CD4-positive, alpha-beta T cell (primary cell): ENCODE measurements around the gene PLEKHG4B. TPM values are rescaled to one million over a fixed set of nuclear protein-coding genes. Genes with fewer than 3 reads are reported as not detected.

Experiments used
- ATAC-seq: fragments of 200-7000 bp; cut with Tn5 transposase; one replicate; pipeline ENCODE4 v1.10.0; 2022; ENCODE audit warnings: mild to moderate bottlenecking; ENCODE audit not compliant: poor library complexity
- CTCF ChIA-PET: fragments of 350-600 bp; sonication (Branson Sonifier 250); formaldehyde crosslinking; loops from one replicate; lab custom pipeline; 2021; ENCODE audit warnings: antibody characterized with exemption, inconsistent platforms; lab: Charles Lee
- POLR2A ChIA-PET: fragments of 350-600 bp; sonication (Branson Sonifier 250); formaldehyde crosslinking; loops from one replicate; lab custom pipeline; 2021; ENCODE audit warnings: antibody characterized with exemption, inconsistent platforms; lab: Charles Lee
- DNase-seq, 14 experiments: peaks; one replicate each; pipeline ENCODE4 v3.0.0-alpha.2; 2013 to 2020; ENCODE audit warnings: mixed read lengths in 2 of 14
- H3K27ac ChIP-seq, 2 donors: one replicate each; pipeline versions ENCODE4 v1.5.1 to v1.7.0; 2013; ENCODE audit warnings: low read length in 2 of 2, low read depth in 1 of 2, mild to moderate bottlenecking in 1 of 2
- H3K27me3 ChIP-seq, 2 experiments: 1 replicate in 1 of 2; 2 replicates in 1 of 2; pipeline versions ENCODE4 v1.6.1 to v1.7.0; 2013; ENCODE audit warnings: low read length in 2 of 2, control low read depth in 1 of 2, mild to moderate bottlenecking in 1 of 2, moderate library complexity in 1 of 2; ENCODE audit not compliant: insufficient read depth in 2 of 2, control insufficient read depth in 1 of 2
- H3K36me3 ChIP-seq: one replicate; pipeline ENCODE4 v1.6.1; 2013; ENCODE audit warnings: low read length, control low read depth; ENCODE audit not compliant: insufficient read depth
- H3K4me1 ChIP-seq: one replicate; pipeline ENCODE4 v1.6.1; 2013; ENCODE audit warnings: low read length, control low read depth; ENCODE audit not compliant: insufficient read depth
- H3K4me3 ChIP-seq: one replicate; pipeline ENCODE4 v1.5.1; 2013; ENCODE audit warnings: mild to moderate bottlenecking, low read length, moderate library complexity
- H3K9me3 ChIP-seq, 2 experiments: 1 replicate in 1 of 2; 2 replicates in 1 of 2; pipeline versions ENCODE4 v1.6.1 to v1.7.0; 2013; ENCODE audit warnings: low read length in 2 of 2, mild to moderate bottlenecking in 2 of 2, control low read depth in 1 of 2, moderate library complexity in 1 of 2; ENCODE audit not compliant: control insufficient read depth in 1 of 2, insufficient read depth in 1 of 2
- H3K27ac Mint-ChIP-seq: one replicate; pipeline ENCODE4 v1.8.0; 2020; ENCODE audit warnings: mixed read lengths
- H3K27me3 Mint-ChIP-seq: one replicate; pipeline ENCODE4 v1.8.0; 2021; ENCODE audit warnings: mixed read lengths
- H3K36me3 Mint-ChIP-seq: one replicate; pipeline ENCODE4 v1.8.0; 2021; ENCODE audit warnings: low read depth, mixed read lengths
- H3K4me1 Mint-ChIP-seq: one replicate; pipeline ENCODE4 v1.8.0; 2021; ENCODE audit warnings: low read depth, mixed read lengths
- H3K4me3 Mint-ChIP-seq: one replicate; pipeline ENCODE4 v1.8.0; 2020; ENCODE audit warnings: mild to moderate bottlenecking, mixed read lengths
- H3K9me3 Mint-ChIP-seq: one replicate; pipeline ENCODE4 v1.8.0; 2020; ENCODE audit warnings: mixed read lengths
- intact Hi-C, 2 experiments: fragments of 100-400 bp; cut with DNase I in 1 of 2; cut with micrococcal nuclease in 1 of 2; formaldehyde crosslinking; loops; one replicate each; pipeline versions ENCODE4 v1.15.1 to v1.9.0; 2023 to 2025; cut with DNase I, micrococcal nuclease
- total RNA-seq, 174 experiments: library from RNA in 2 of 174; stranded (reverse) in 2 of 174; gene quantifications; one replicate each; pipeline ENCODE4 v1.2.3 and lab custom pipeline; 2021 to 2026
- TF ChIP-seq, protein P1 (sequence below): fragments of 200-600 bp; IDR thresholded peaks from one replicate; pipeline ENCODE4 v1.8.0; 2022; ENCODE audit warnings: antibody characterized with exemption, mild to moderate bottlenecking

Gene PLEKHG4B
- total RNA-seq, 2 experiments from 2014 or later: 0.17 to 0.36 TPM

DNA sequence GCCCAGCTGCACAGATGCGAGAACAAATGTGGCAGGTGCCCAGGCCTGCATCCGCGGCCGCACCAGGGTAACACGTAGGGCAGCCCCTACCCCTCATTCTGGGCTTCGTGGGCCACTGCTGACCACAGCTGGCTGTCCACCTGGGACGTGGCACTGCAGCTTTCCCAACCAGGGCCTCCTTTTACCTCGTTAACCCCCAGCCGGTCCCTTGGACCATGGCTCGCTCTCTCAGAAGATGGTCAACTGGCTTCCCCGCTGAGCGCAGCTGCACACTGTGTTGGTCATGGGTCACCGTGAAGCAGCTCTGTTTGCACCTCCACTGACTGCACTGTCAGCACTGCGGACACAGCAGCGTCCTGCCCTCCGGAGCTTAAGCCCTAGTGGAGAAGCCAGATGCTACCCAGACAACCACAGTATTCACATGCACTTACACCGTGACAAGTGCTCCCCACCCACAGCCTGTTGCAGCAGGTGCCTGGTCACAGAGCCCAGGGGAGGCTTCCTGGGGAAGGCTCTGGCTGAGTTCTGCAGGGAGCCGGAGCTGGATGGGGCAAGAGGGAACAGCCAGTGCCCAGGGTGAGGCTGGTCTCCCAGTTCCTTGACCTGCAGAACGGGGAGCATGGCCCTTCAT is 10.5 kb upstream of the PLEKHG4B start:
- ATAC-seq (no peak), DNase-seq (no peak)
- H3K36me3 Mint-ChIP-seq: no peaks in the 10 kb centered on the region
- peaks cover 0 to 11% of the 10 kb centered on the region in 2 experiments for H3K9me3 ChIP-seq
- no peaks in the 10 kb centered on the region for H3K36me3 ChIP-seq
- H3K27me3 Mint-ChIP-seq: peaks cover 6% of the 10 kb centered on the region
- H3K4me3 ChIP-seq: no peak overlapping the region
- TF ChIP-seq, protein P1, sequence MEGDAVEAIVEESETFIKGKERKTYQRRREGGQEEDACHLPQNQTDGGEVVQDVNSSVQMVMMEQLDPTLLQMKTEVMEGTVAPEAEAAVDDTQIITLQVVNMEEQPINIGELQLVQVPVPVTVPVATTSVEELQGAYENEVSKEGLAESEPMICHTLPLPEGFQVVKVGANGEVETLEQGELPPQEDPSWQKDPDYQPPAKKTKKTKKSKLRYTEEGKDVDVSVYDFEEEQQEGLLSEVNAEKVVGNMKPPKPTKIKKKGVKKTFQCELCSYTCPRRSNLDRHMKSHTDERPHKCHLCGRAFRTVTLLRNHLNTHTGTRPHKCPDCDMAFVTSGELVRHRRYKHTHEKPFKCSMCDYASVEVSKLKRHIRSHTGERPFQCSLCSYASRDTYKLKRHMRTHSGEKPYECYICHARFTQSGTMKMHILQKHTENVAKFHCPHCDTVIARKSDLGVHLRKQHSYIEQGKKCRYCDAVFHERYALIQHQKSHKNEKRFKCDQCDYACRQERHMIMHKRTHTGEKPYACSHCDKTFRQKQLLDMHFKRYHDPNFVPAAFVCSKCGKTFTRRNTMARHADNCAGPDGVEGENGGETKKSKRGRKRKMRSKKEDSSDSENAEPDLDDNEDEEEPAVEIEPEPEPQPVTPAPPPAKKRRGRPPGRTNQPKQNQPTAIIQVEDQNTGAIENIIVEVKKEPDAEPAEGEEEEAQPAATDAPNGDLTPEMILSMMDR: no peak
- H3K4me3 Mint-ChIP-seq: no peak overlapping the region
- H3K27me3 ChIP-seq: no peaks in the 10 kb centered on the region
- intact Hi-C loops: no loop called here
- H3K27ac Mint-ChIP-seq: no peak overlapping the region
- ChIA-PET POLR2A (no interaction called here), CTCF (no interaction called here)
- H3K27ac ChIP-seq: no peak overlapping the region
- no peaks in the 10 kb centered on the region for H3K4me1 Mint-ChIP-seq
- no peaks in the 10 kb centered on the region for H3K4me1 ChIP-seq
- H3K9me3 Mint-ChIP-seq: no peaks in the 10 kb centered on the region

DNA sequence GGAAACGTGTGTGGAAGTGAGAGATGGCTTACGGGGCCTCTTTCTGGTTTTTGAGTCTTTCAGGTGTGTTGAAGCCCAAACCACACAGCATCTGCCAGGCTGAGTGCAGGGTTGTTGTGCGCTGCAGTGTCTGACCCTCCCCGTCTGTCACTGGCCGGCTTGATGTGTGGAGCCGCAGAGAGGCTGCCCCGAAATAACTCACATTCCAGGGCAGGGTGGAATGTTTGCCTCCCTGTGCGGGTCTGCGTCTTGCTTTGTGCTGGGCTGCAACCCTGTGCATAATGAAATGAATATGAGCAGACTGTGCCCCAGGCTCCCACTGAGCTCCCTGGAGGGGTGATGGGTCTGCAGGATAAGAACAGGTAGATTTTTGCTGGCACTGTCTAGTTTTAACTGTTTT is 9.9 kb upstream of the PLEKHG4B start:
- TF ChIP-seq, protein P1: no peak
- H3K36me3 ChIP-seq: no peaks in the 10 kb centered on the region
- peaks cover 0 to 11% of the 10 kb centered on the region in 2 experiments for H3K9me3 ChIP-seq
- CTCF ChIA-PET: no interaction called here
- Mint-ChIP-seq H3K36me3 (no peaks in the 10 kb centered on the region), H3K27ac (no peak overlapping the region), H3K9me3 (no peaks in the 10 kb centered on the region), H3K4me1 (no peaks in the 10 kb centered on the region), H3K27me3 (peaks cover 6% of the 10 kb centered on the region), H3K4me3 (no peak overlapping the region)
- DNase-seq (no peak), ATAC-seq (no peak)
- POLR2A ChIA-PET: no interaction called here
- H3K4me3 ChIP-seq: no peak overlapping the region
- intact Hi-C loops: no loop called here
- H3K4me1 ChIP-seq: no peaks in the 10 kb centered on the region
- no peaks in the 10 kb centered on the region for H3K27me3 ChIP-seq
- H3K27ac ChIP-seq: no peak overlapping the region

DNA sequence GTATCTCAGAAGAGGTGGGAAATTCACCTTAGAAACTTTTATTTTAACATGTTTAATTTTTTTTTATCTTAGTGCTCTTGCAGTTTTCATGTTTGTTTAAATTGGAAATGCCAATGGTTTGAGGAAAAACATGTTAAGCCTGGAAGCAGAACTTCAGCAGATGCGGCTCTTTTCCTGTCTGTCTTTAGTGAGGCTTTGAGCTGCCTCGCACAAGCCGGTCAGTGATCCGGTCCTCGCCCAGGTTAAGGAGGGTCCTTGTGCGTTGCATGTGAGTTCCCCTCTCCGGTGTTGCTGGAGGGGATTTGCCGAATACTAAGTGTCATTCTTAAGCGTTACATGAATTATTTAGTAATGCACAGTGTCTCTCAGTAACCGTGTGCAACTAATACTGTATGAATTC is 9.4 kb upstream of the PLEKHG4B start:
- POLR2A ChIA-PET: no interaction called here
- CTCF ChIA-PET: no interaction called here
- no peaks in the 10 kb centered on the region for H3K36me3 Mint-ChIP-seq

More for the DNA sequence above, 9.4 kb upstream of the PLEKHG4B start:
- peaks cover 0 to 11% of the 10 kb centered on the region in 2 experiments for H3K9me3 ChIP-seq
- Mint-ChIP-seq H3K27ac (no peak overlapping the region), H3K4me3 (no peak overlapping the region), H3K4me1 (no peaks in the 10 kb centered on the region), H3K9me3 (no peaks in the 10 kb centered on the region), H3K27me3 (peaks cover 11% of the 10 kb centered on the region)
- DNase-seq (no peak), ATAC-seq (no peak)
- H3K27me3 ChIP-seq: no peaks in the 10 kb centered on the region
- TF ChIP-seq, protein P1: no peak
- no peak overlapping the region for H3K4me3 ChIP-seq
- intact Hi-C loops: no loop called here
- no peak overlapping the region for H3K27ac ChIP-seq
- H3K36me3 ChIP-seq: no peaks in the 10 kb centered on the region
- H3K4me1 ChIP-seq: no peaks in the 10 kb centered on the region
